IMR-90 (cell line): ENCODE results near the gene ITPR3. TPM values are rescaled to one million over a fixed set of nuclear protein-coding genes. Genes with fewer than 3 reads are reported as not detected.

Experiments used
- ATAC-seq: fragments of 200-7000 bp; cut with Tn5 transposase; 2 replicates; pipeline ENCODE4 v1.9.1; 2020; ENCODE audit warnings: low read depth, mild to moderate bottlenecking, moderate library complexity
- Bru-seq: library from RNA; stranded (reverse); fragments of 400-500 nt; gene quantifications from one replicate; lab custom pipeline; 2021; lab: Mats Ljungman, UMichigan
- BruChase-seq, 2 experiments: library from RNA; stranded (reverse); fragments of 400-500 nt; gene quantifications; one replicate each; lab custom pipeline; 2021; lab: Mats Ljungman, UMichigan
- BruUV-seq: library from RNA; stranded (reverse); fragments of 400-500 nt; replicated peaks from 2 replicates; lab custom pipeline; 2021; lab: Mats Ljungman, UMichigan
- CTCF ChIA-PET: fragments of 300-600 bp; formaldehyde crosslinking; extraction: SDS; loops from one replicate; lab custom pipeline; 2021; ENCODE audit warnings: antibody characterized with exemption; lab: Yijun Ruan, JAX
- POLR2A ChIA-PET: fragments of 300-600 bp; sonication (Branson Sonifier 250); formaldehyde crosslinking; loops from one replicate; lab custom pipeline; 2022; ENCODE audit warnings: antibody characterized with exemption; ENCODE audit not compliant: unreplicated experiment; lab: Charles Lee
- DNase-seq: peaks from one replicate; pipeline ENCODE4 v3.0.0; 2013
- H2AFZ ChIP-seq: replicated peaks from 2 replicates; pipeline ENCODE3; 2013; ENCODE audit warnings: low read length, mild to moderate bottlenecking; ENCODE audit not compliant: poor library complexity
- H2AK5ac ChIP-seq: 2 replicates; pipeline ENCODE4 v1.6.1; 2013; ENCODE audit warnings: low read depth, low read length, inconsistent platforms
- H2AK9ac ChIP-seq: replicated peaks from 2 replicates; pipeline ENCODE3; 2013; ENCODE audit warnings: mild to moderate bottlenecking, low read depth, low read length, moderate library complexity; ENCODE audit not compliant: poor library complexity
- H2BK120ac ChIP-seq: 2 replicates; pipeline ENCODE4 v1.6.1; 2013; ENCODE audit warnings: low read depth, low read length, inconsistent platforms
- H2BK15ac ChIP-seq: 3 replicates; pipeline ENCODE4 v1.6.1; 2013; ENCODE audit warnings: low read depth, low read length, inconsistent platforms
- H2BK20ac ChIP-seq: 2 replicates; pipeline ENCODE4 v1.6.1; 2013; ENCODE audit warnings: low read depth, mild to moderate bottlenecking, inconsistent platforms, low read length, moderate library complexity
- H2BK5ac ChIP-seq: 2 replicates; pipeline ENCODE4 v1.6.1; 2013; ENCODE audit warnings: mild to moderate bottlenecking, low read depth, low read length, inconsistent platforms; ENCODE audit not compliant: poor library complexity, severe bottlenecking
- H3K14ac ChIP-seq: replicated peaks from 2 replicates; pipeline ENCODE4 v1.6.1; 2013; ENCODE audit warnings: low read depth, low read length, inconsistent platforms
- H3K18ac ChIP-seq: 2 replicates; pipeline ENCODE4 v1.6.1; 2013; ENCODE audit warnings: low read depth, low read length, control low read depth
- H3K23ac ChIP-seq: 2 replicates; pipeline ENCODE4 v1.6.1; 2013; ENCODE audit warnings: low read depth, low read length, inconsistent platforms
- H3K27ac ChIP-seq: 2 replicates; pipeline ENCODE4 v1.5.1; 2013; ENCODE audit warnings: mild to moderate bottlenecking, control low read depth, low read length; ENCODE audit not compliant: insufficient read depth
- H3K27me3 ChIP-seq: 2 replicates; pipeline ENCODE4 v1.6.1; 2013; ENCODE audit warnings: low read length; ENCODE audit not compliant: control insufficient read depth, insufficient read depth
- H3K36me3 ChIP-seq: 2 replicates; pipeline ENCODE4 v1.6.1; 2013; ENCODE audit warnings: low read length, mixed read lengths; ENCODE audit not compliant: control insufficient read depth, insufficient read depth
- H3K4ac ChIP-seq: 2 replicates; pipeline ENCODE4 v1.6.1; 2013; ENCODE audit warnings: low read depth, low read length, inconsistent platforms
- H3K4me1 ChIP-seq: 2 replicates; pipeline ENCODE4 v1.6.1; 2013; ENCODE audit warnings: low read length, mixed read lengths; ENCODE audit not compliant: control insufficient read depth, insufficient read depth
- H3K4me2 ChIP-seq: 2 replicates; pipeline ENCODE4 v1.6.1; 2013; ENCODE audit warnings: low read depth, mild to moderate bottlenecking, control low read depth, low read length, moderate library complexity
- H3K4me3 ChIP-seq: 2 replicates; pipeline ENCODE4 v1.5.1; 2013; ENCODE audit warnings: low read depth, mild to moderate bottlenecking, control low read depth, low read length, moderate library complexity; ENCODE audit not compliant: insufficient read depth
- H3K56ac ChIP-seq: 2 replicates; pipeline ENCODE4 v1.6.1; 2013; ENCODE audit warnings: low read length, inconsistent platforms; ENCODE audit not compliant: insufficient read depth; ENCODE audit errors: extremely low read depth
- H3K79me1 ChIP-seq, 2 experiments: 2 replicates each; pipeline ENCODE4 v1.6.1; 2013; ENCODE audit warnings: low read length in 2 of 2, inconsistent platforms in 1 of 2, low read depth in 1 of 2
- H3K9ac ChIP-seq: 2 replicates; pipeline ENCODE4 v1.6.1; 2013; ENCODE audit warnings: low read depth, low read length, control low read depth
- H3K9me1 ChIP-seq: 2 replicates; pipeline ENCODE4 v1.6.1; 2013; ENCODE audit warnings: low read length, inconsistent platforms; ENCODE audit not compliant: insufficient read depth
- H3K9me3 ChIP-seq: 2 replicates; pipeline ENCODE4 v1.6.1; 2013; ENCODE audit warnings: low read length; ENCODE audit not compliant: control insufficient read depth, insufficient read depth
- H4K20me1 ChIP-seq: 2 replicates; pipeline ENCODE4 v1.6.1; 2013; ENCODE audit warnings: low read length, inconsistent platforms; ENCODE audit not compliant: insufficient read depth
- H4K5ac ChIP-seq: 2 replicates; pipeline ENCODE4 v1.6.1; 2013; ENCODE audit warnings: mild to moderate bottlenecking, low read depth, low read length, control low read depth
- H4K8ac ChIP-seq, 2 experiments: 2 replicates each; pipeline ENCODE4 v1.6.1; 2013; ENCODE audit warnings: low read depth in 2 of 2, low read length in 2 of 2, control low read depth in 1 of 2, inconsistent platforms in 1 of 2
- H4K91ac ChIP-seq: 2 replicates; pipeline ENCODE4 v1.6.1; 2013; ENCODE audit warnings: low read depth, low read length, inconsistent platforms; ENCODE audit not compliant: insufficient read depth
- BHLHE40 ChIP-seq: fragments of 150-350 bp; IDR thresholded peaks from 2 replicates; pipeline ENCODE4 v1.6.1; 2016; ENCODE audit warnings: mild to moderate bottlenecking, low read depth, low read length
- CEBPB ChIP-seq: IDR thresholded peaks from 2 replicates; pipeline ENCODE4 v1.6.1; 2012; ENCODE audit warnings: low read depth, low read length, improper control_type of control experiment
- CHD1 ChIP-seq: IDR thresholded peaks from 2 replicates; pipeline ENCODE4 v1.6.1; 2012; ENCODE audit warnings: low read depth, low read length, improper control_type of control experiment
- FOS ChIP-seq: fragments of 150-350 bp; IDR thresholded peaks from 2 replicates; pipeline ENCODE4 v1.6.1; 2016; ENCODE audit warnings: low read depth, low read length
- MAFK ChIP-seq: IDR thresholded peaks from 2 replicates; pipeline ENCODE4 v1.6.1; 2012; ENCODE audit warnings: low read depth, low read length, improper control_type of control experiment
- MAZ ChIP-seq: IDR thresholded peaks from 2 replicates; pipeline ENCODE4 v1.6.1; 2012; ENCODE audit warnings: low read depth, mild to moderate bottlenecking, low read length, improper control_type of control experiment, moderate library complexity, borderline replicate concordance
- NFE2L2 ChIP-seq: fragments of 150-350 bp; IDR thresholded peaks from 2 replicates; pipeline ENCODE4 v1.6.1; 2016; ENCODE audit warnings: low read depth, mild to moderate bottlenecking, low read length
- POLR2A ChIP-seq: IDR thresholded peaks from 2 replicates; pipeline ENCODE4 v1.6.1; 2012; ENCODE audit warnings: mild to moderate bottlenecking, low read depth, low read length
- RAD21 ChIP-seq: IDR thresholded peaks from 2 replicates; pipeline ENCODE4 v1.6.1; 2012; ENCODE audit warnings: low read length, improper control_type of control experiment
- RCOR1 ChIP-seq: IDR thresholded peaks from 2 replicates; pipeline ENCODE4 v1.6.1; 2012; ENCODE audit warnings: mild to moderate bottlenecking, low read length, improper control_type of control experiment; ENCODE audit not compliant: insufficient replicate concordance
- SMC3 ChIP-seq: fragments of 150-350 bp; IDR thresholded peaks from 2 replicates; pipeline ENCODE4 v1.6.1; 2016; ENCODE audit warnings: low read depth, mild to moderate bottlenecking, antibody characterized with exemption, low read length, moderate library complexity
- WGBS, 2 experiments: methylation state at CpG; one replicate each; pipeline versions ENCODE4 v1.1.5 to v1.1.7; 2013; ENCODE audit warnings: missing lambda C conversion rate in 2 of 2; ENCODE audit not compliant: insufficient read length in 1 of 2; ENCODE audit errors: extremely low coverage in 2 of 2; 5-methylcytosine and 5-hydroxymethylcytosine counted together
- dilution Hi-C: fragments of 300-500 bp; cut with HindIII; formaldehyde crosslinking; loops from one replicate; pipeline ENCODE4 v1.14.3; 2018; ENCODE audit warnings: low sequenced_read_pairs; ENCODE audit not compliant: unreplicated experiment
- in situ Hi-C: fragments of 300-500 bp; cut with MboI; formaldehyde crosslinking; loops from 3 replicates; pipeline ENCODE4 v1.14.3; 2019; ENCODE audit warnings: low sequenced_read_pairs, inconsistent platforms, mixed read lengths
- intact Hi-C: fragments of 100-400 bp; cut with micrococcal nuclease; formaldehyde crosslinking; loops from 2 replicates; pipeline ENCODE4 v1.10.0; 2022
- long read RNA-seq: library from polyadenylated mRNA; unstranded; transcript quantifications from one replicate; pipeline ENCODE4 v2.0.0, GENCODE V29; 2021; ENCODE audit not compliant: unreplicated experiment
- polyA plus RNA-seq, 3 experiments: library from polyadenylated mRNA; depleted of rRNA; stranded (reverse); fragments of >200 nt; gene quantifications; 2 replicates each; pipeline ENCODE4 v1.2.3, GENCODE V29; 2012; ENCODE audit warnings: low replicate concordance in 1 of 3
- total RNA-seq: library from RNA; depleted of rRNA; stranded (reverse); fragments of >200 nt; gene quantifications from 2 replicates; pipeline ENCODE4 v1.2.3, GENCODE V29; 2012; rRNA removed
- TF ChIP-seq, protein P1 (sequence below): conservative IDR thresholded peaks from 2 replicates; pipeline ENCODE4 v1.5.1; 2012; ENCODE audit warnings: mild to moderate bottlenecking, low read depth, low read length, improper control_type of control experiment
- TF ChIP-seq, protein P2 (sequence below): fragments of 150-350 bp; IDR thresholded peaks from 2 replicates; pipeline ENCODE4 v1.6.1; 2016; ENCODE audit warnings: low read depth, mild to moderate bottlenecking, low read length, moderate library complexity, borderline replicate concordance

ITPR3 gene
- total RNA-seq = 1.6 and 1.7 TPM in 2 replicates
- 3.7 and 4.1 TPM in 2 replicates for polyA plus RNA-seq (2012; rRNA removed)
- polyA plus RNA-seq (2012; cell fraction: cytosol; rRNA removed) = 1.3 and 3.6 TPM in 2 replicates
- 20.9 and 27.8 TPM in 2 replicates for polyA plus RNA-seq (2012; cell fraction: nucleus; rRNA removed; ENCODE audit: low replicate concordance)
- percentile 34 among the genes with signal in this experiment for Bru-seq, nascent RNA
- BruChase-seq, experiment 1, labeled RNA remaining after a 6-hour chase = percentile 33 among the genes with signal in this experiment
- BruChase-seq, experiment 2, labeled RNA remaining after a 2-hour chase = percentile 38 among the genes with signal in this experiment
- long read RNA-seq = 0 reads

DNA sequence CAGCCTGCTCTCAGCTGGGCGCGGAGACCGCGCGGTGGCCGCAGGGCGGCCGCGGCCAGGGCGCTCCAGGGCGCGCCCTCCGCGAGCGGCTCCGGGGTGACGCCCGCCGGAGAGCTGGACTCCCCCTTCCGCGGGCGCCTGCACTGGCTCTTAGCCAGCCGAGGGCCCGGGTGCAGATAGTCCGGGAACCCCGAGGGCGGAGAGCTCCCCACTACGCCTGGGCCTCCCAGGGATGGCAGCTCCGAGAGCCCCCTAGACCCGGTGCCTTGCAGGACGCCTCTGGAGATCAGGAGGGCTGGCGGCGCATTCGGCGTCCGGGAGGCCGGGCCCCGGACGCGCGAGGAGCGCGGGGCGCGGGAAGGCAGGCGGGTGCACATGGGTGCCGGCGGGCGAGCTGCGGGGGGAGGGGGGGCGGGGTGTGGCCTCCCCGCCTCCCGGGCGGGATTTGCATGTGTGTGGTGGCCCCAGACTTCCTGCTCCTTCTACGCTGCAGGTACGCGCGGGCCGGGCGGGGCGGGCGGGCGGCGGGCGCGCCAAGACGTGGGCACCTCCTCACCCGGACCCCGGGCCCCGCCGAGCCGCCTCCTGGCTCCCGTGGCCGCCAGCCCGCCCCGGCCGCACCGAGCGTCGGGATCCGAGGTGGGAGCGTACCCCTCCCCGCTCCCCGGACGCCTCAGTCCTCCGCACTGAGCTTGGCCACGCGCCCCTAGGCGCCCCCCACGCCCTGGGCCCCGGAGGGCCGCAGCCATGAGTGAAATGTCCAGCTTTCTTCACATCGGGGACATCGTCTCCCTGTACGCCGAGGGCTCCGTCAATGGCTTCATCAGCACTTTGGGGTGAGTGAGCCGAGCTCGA, at the start of gene ITPR3:
TSS of gene ITPR3 (plus strand) at position 467 of the 855 bp plus-strand sequence. CDS start at position 748, 281 bp downstream.
- H3K27ac ChIP-seq = no peak within 1 kb of the TSS; the same call in 1 of the 2 replicates
- peak within 1 kb of the TSS; percentile 39; the same call in 1 of the 2 replicates for H2BK20ac ChIP-seq
- no peaks in the 10 kb centered on the region for H4K20me1 ChIP-seq
- peak within 1 kb of the TSS; percentile 15 for H2AK5ac ChIP-seq
- peak within 1 kb of the TSS; percentile 81 for H4K5ac ChIP-seq
- no peaks in the 10 kb centered on the region for H3K9me1 ChIP-seq
- H3K79me1 ChIP-seq = peaks cover 0 to 10% of the 10 kb centered on the region in 2 experiments; a peak in 1 of 4 replicates
- H3K4me3 ChIP-seq = peak within 1 kb of the TSS; percentile 83
- no peak for DNase-seq
- H3K4ac ChIP-seq = peak within 1 kb of the TSS; percentile 88
- no peak within 1 kb of the TSS; the same call in 2 of the 3 replicates for H2BK15ac ChIP-seq
- peak within 1 kb of the TSS; percentile 73; the same call in 1 of the 2 replicates for H3K56ac ChIP-seq
- dilution Hi-C loops = no loop called here
- whole genome bisulfite sequencing, 2 experiments = 2% methylated on average over 29 of the region's 99 CpGs; no CpG with 5 or more reads in 1 of the 2 experiments
- H4K91ac ChIP-seq = peak within 1 kb of the TSS; percentile 54
- no peak within 1 kb of the TSS for H2BK5ac ChIP-seq
- no peaks in the 10 kb centered on the region for H3K36me3 ChIP-seq
- H2AK9ac ChIP-seq = peak within 1 kb of the TSS; percentile 80
- peak within 1 kb of the TSS; percentile 61; the same call in 1 of the 2 replicates for H3K18ac ChIP-seq
- POLR2A ChIA-PET = no interaction called here
- ATAC-seq = peak; percentile 74
- H3K9me3 ChIP-seq = no peaks in the 10 kb centered on the region
- H2AFZ ChIP-seq = peak within 1 kb of the TSS; percentile 94
- H3K4me2 ChIP-seq = peak within 1 kb of the TSS; percentile 80
- H3K14ac ChIP-seq = peak within 1 kb of the TSS; percentile 85
- peak within 1 kb of the TSS; percentile 86 for H2BK120ac ChIP-seq
- intact Hi-C loops = no loop called here
- H3K23ac ChIP-seq = peak within 1 kb of the TSS; percentile 90; the same call in 1 of the 2 replicates
- no TSS peak for BruUV-seq
- H3K4me1 ChIP-seq = peaks cover 4% of the 10 kb centered on the region; the same call in 1 of the 2 replicates
- peak within 1 kb of the TSS; percentile 54 to 92; a peak in 3 of 4 replicates for H4K8ac ChIP-seq
- CTCF ChIA-PET = interaction anchor here (1.0 kb wide), 1 partner anchor 31 kb away, joined by 3 read pairs; no protein-coding TSS in a partner anchor
- H3K9ac ChIP-seq = peak within 1 kb of the TSS; percentile 74
- H3K27me3 ChIP-seq = no peaks in the 10 kb centered on the region; the same call in 1 of the 2 replicates
- in situ Hi-C loops = no loop called here
- no peak for TF ChIP-seq CHD1
- no peak for TF ChIP-seq MAFK
- TF ChIP-seq MAZ = no peak
- TF ChIP-seq FOS = no peak
- no peak for TF ChIP-seq BHLHE40
- no peak for TF ChIP-seq CEBPB
- no peak for TF ChIP-seq NFE2L2
- no peak for TF ChIP-seq SMC3
- TF ChIP-seq, protein P1, sequence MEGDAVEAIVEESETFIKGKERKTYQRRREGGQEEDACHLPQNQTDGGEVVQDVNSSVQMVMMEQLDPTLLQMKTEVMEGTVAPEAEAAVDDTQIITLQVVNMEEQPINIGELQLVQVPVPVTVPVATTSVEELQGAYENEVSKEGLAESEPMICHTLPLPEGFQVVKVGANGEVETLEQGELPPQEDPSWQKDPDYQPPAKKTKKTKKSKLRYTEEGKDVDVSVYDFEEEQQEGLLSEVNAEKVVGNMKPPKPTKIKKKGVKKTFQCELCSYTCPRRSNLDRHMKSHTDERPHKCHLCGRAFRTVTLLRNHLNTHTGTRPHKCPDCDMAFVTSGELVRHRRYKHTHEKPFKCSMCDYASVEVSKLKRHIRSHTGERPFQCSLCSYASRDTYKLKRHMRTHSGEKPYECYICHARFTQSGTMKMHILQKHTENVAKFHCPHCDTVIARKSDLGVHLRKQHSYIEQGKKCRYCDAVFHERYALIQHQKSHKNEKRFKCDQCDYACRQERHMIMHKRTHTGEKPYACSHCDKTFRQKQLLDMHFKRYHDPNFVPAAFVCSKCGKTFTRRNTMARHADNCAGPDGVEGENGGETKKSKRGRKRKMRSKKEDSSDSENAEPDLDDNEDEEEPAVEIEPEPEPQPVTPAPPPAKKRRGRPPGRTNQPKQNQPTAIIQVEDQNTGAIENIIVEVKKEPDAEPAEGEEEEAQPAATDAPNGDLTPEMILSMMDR = no peak
- TF ChIP-seq, protein P2, sequence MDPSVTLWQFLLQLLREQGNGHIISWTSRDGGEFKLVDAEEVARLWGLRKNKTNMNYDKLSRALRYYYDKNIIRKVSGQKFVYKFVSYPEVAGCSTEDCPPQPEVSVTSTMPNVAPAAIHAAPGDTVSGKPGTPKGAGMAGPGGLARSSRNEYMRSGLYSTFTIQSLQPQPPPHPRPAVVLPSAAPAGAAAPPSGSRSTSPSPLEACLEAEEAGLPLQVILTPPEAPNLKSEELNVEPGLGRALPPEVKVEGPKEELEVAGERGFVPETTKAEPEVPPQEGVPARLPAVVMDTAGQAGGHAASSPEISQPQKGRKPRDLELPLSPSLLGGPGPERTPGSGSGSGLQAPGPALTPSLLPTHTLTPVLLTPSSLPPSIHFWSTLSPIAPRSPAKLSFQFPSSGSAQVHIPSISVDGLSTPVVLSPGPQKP = no peak
- no peak for TF ChIP-seq POLR2A
- no peak for TF ChIP-seq RCOR1
- no peak for TF ChIP-seq RAD21
